CD4-positive, alpha-beta memory T cell (primary cell): ENCODE data around the gene FSCN2. TPM values are rescaled to one million over a fixed set of nuclear protein-coding genes. Genes with fewer than 3 reads are reported as not detected.
A peak's percentile ranks its signal among the peaks of the same experiment; 100 is the strongest.

Experiments
- CTCF ChIA-PET: fragments of 350-600 bp; sonication (Branson Sonifier 250); formaldehyde crosslinking; loops from one replicate; lab custom pipeline; 2021; ENCODE audit warnings: inconsistent platforms; ENCODE audit not compliant: partially characterized antibody; lab: Charles Lee
- POLR2A ChIA-PET: fragments of 350-600 bp; sonication (Branson Sonifier 250); formaldehyde crosslinking; loops from one replicate; lab custom pipeline; 2021; ENCODE audit not compliant: partially characterized antibody; lab: Charles Lee
- DNase-seq, 5 donors: peaks; one replicate each; pipeline versions ENCODE4 v3.0.0 to v3.0.0-alpha.2; 2020 to 2022; ENCODE audit warnings: mixed read lengths in 1 of 5
- H3K27ac ChIP-seq: one replicate; pipeline ENCODE4 v1.7.0; 2013; ENCODE audit warnings: low read depth, low read length
- H3K27me3 ChIP-seq: 2 replicates; pipeline ENCODE4 v1.7.0; 2013; ENCODE audit warnings: mild to moderate bottlenecking, low read length, moderate library complexity; ENCODE audit not compliant: insufficient read depth
- H3K36me3 ChIP-seq: 2 replicates; pipeline ENCODE4 v1.7.0; 2013; ENCODE audit warnings: mild to moderate bottlenecking, low read length, moderate library complexity; ENCODE audit not compliant: insufficient read depth
- H3K4me1 ChIP-seq: 2 replicates; pipeline ENCODE4 v1.7.0; 2013; ENCODE audit warnings: mild to moderate bottlenecking, low read length, moderate library complexity; ENCODE audit not compliant: insufficient read depth
- H3K4me3 ChIP-seq, 2 donors: one replicate each; pipeline ENCODE4 v1.7.0; 2013; ENCODE audit warnings: low read length in 2 of 2, mild to moderate bottlenecking in 1 of 2
- H3K9me3 ChIP-seq, 2 donors: one replicate each; pipeline ENCODE4 v1.7.0; 2013; ENCODE audit warnings: low read length in 2 of 2, control low read depth in 1 of 2; ENCODE audit not compliant: control insufficient read depth in 1 of 2
- H3K27ac Mint-ChIP-seq, 7 donors: one replicate each; pipeline ENCODE4 v1.8.0; 2020 to 2021; ENCODE audit warnings: mixed read lengths in 7 of 7, mild to moderate bottlenecking in 6 of 7, inconsistent platforms in 3 of 7, moderate library complexity in 3 of 7
- H3K27me3 Mint-ChIP-seq, 2 donors: one replicate each; pipeline ENCODE4 v1.8.0; 2020 to 2021; ENCODE audit warnings: mixed read lengths in 2 of 2
- H3K36me3 Mint-ChIP-seq, 2 donors: one replicate each; pipeline ENCODE4 v1.8.0; 2020 to 2021; ENCODE audit warnings: mixed read lengths in 2 of 2, inconsistent platforms in 1 of 2, mild to moderate bottlenecking in 1 of 2
- H3K4me1 Mint-ChIP-seq, 4 donors: one replicate each; pipeline ENCODE4 v1.8.0; 2020 to 2021; ENCODE audit warnings: mixed read lengths in 4 of 4, mild to moderate bottlenecking in 1 of 4
- H3K4me3 Mint-ChIP-seq, 8 donors: one replicate each; pipeline ENCODE4 v1.8.0; 2020 to 2021; ENCODE audit warnings: mixed read lengths in 8 of 8, mild to moderate bottlenecking in 7 of 8, moderate library complexity in 6 of 8, inconsistent platforms in 3 of 8
- H3K9me3 Mint-ChIP-seq, 8 donors: one replicate each; pipeline ENCODE4 v1.8.0; 2020 to 2021; ENCODE audit warnings: mixed read lengths in 8 of 8, mild to moderate bottlenecking in 5 of 8, inconsistent platforms in 3 of 8, moderate library complexity in 1 of 8
- intact Hi-C: fragments of 100-400 bp; cut with micrococcal nuclease; formaldehyde crosslinking; loops from one replicate; pipeline ENCODE4 v1.15.1; 2023
- polyA plus RNA-seq, 2 donors: library from polyadenylated mRNA; unstranded; fragments of 300-500 nt; fragmentation: Illumina TruSeq; gene quantifications; one replicate each; pipeline ENCODE4 v1.2.3, GENCODE V29; 2021
- total RNA-seq, 2 experiments: library from RNA; stranded (reverse); gene quantifications; one replicate each; pipeline ENCODE4 v1.2.3, GENCODE V29; 2021

FSCN2 gene
- total and polyA plus RNA-seq, 4 experiments from 2014 or later = 0.20 to 1.0 (median 0.75) TPM; not detected in 1

- Mint-ChIP-seq H3K4me3 (no peak overlapping the region), H3K4me1 (peaks cover 6 to 27% (median 13%) of the 10 kb centered on the region in 4 donors), H3K27ac (no peak overlapping the region), H3K27me3 (no peaks in the 10 kb centered on the region), H3K9me3 (no peaks in the 10 kb centered on the region), H3K36me3 (peaks cover 13 to 33% of the 10 kb centered on the region in 2 donors)
- H3K27me3 ChIP-seq = no peaks in the 10 kb centered on the region
- H3K4me1 ChIP-seq = peaks cover 9% of the 10 kb centered on the region
- no peak for DNase-seq
- H3K4me3 ChIP-seq = no peak overlapping the region
- intact Hi-C loops = no loop called here
- H3K36me3 ChIP-seq = peaks cover 38% of the 10 kb centered on the region
- no peak overlapping the region for H3K27ac ChIP-seq
- CTCF ChIA-PET = no interaction called here
- POLR2A ChIA-PET = interaction anchor here (1.0 to 1.4 kb wide), 2 partner anchors 35 to 36 kb away, joined by 4 read pairs; partner anchors contain the start of gene ACTG1
- H3K9me3 ChIP-seq = no peaks in the 10 kb centered on the region
Observed at GRCh38 chr17:81546906-81547613, 18.9 kb downstream of the FSCN2 start.

- Histone ChIP-seq H3K9me3 (no peaks in the 10 kb centered on the region), H3K27me3 (no peaks in the 10 kb centered on the region), H3K4me1 (peaks cover 9% of the 10 kb centered on the region), H3K4me3 (no peak overlapping the region), H3K36me3 (peaks cover 36% of the 10 kb centered on the region), H3K27ac (no peak overlapping the region)
- H3K27ac Mint-ChIP-seq = no peak overlapping the region
- CTCF ChIA-PET = no interaction called here
- POLR2A ChIA-PET = interaction anchor here (1.0 kb wide), 1 partner anchor 37 kb away, joined by 4 read pairs; no protein-coding TSS in a partner anchor
- no peak overlapping the region for H3K4me3 Mint-ChIP-seq
- intact Hi-C loops = no loop called here
- no peaks in the 10 kb centered on the region for H3K9me3 Mint-ChIP-seq
- peaks cover 13 to 31% of the 10 kb centered on the region in 2 donors for H3K36me3 Mint-ChIP-seq
- H3K4me1 Mint-ChIP-seq = peaks cover 6 to 27% (median 13%) of the 10 kb centered on the region in 4 donors
- no peak for DNase-seq
- H3K27me3 Mint-ChIP-seq = no peaks in the 10 kb centered on the region
Observed at GRCh38 chr17:81547614-81547982, 19.4 kb downstream of the FSCN2 start.

DNA sequence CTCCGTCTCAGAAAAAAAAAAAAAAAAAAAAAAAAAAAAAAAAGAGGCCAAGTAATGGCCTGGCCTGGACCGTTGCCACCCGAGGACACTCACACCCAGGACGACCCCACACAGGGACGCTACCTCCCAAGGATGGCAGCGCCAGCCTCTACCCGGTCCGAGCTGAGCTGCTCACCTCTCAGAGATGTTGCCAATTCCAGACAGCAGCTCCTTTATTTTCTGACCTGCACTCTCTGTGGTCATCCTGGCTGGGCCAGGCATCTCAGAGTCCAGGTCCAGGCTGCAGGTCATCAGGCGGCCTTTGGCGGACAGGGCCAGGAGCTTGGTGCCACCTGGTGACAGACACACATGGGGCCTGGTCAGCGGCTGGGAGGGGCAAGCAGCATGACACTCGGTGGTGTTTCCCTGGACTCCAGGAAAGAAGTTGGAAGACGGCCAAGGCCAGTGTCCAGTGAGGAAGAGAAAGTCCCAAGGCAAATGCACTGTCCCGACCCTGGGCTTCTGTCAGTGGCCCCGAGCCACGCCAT lies 20.9 kb downstream of the FSCN2 start:
- no peaks in the 10 kb centered on the region for H3K9me3 Mint-ChIP-seq
- H3K4me1 Mint-ChIP-seq = peaks cover 14 to 38% (median 25%) of the 10 kb centered on the region in 4 donors
- H3K4me3 Mint-ChIP-seq = peak overlapping the region in 4 of 8 donors; percentile 3 to 20 (median 14)
- intact Hi-C loops = no loop called here
- H3K9me3 ChIP-seq = no peaks in the 10 kb centered on the region
- H3K27ac Mint-ChIP-seq = peak overlapping the region in 2 of 7 donors; percentile 29 to 78
- H3K36me3 ChIP-seq = peaks cover 30% of the 10 kb centered on the region
- POLR2A ChIA-PET = no interaction called here
- peaks cover 10 to 40% of the 10 kb centered on the region in 2 donors for H3K36me3 Mint-ChIP-seq
- H3K27me3 Mint-ChIP-seq = no peaks in the 10 kb centered on the region
- peaks cover 20% of the 10 kb centered on the region for H3K4me1 ChIP-seq
- no peak overlapping the region for H3K27ac ChIP-seq
- no peak overlapping the region for H3K4me3 ChIP-seq
- peak in 1 of 5 donors; percentile 30 for DNase-seq
- CTCF ChIA-PET = no interaction called here
- no peaks in the 10 kb centered on the region for H3K27me3 ChIP-seq

GRCh38 chr17:81549826-81550225 lies 21.6 kb downstream of the FSCN2 start:
- Mint-ChIP-seq H3K4me1 (peaks cover 17 to 43% (median 28%) of the 10 kb centered on the region in 4 donors), H3K27ac (peak overlapping the region in 3 of 7 donors; percentile 57 to 78 (median 66)), H3K27me3 (no peaks in the 10 kb centered on the region), H3K4me3 (peak overlapping the region in 5 of 8 donors; percentile 57 to 89 (median 65)), H3K36me3 (peaks cover 10 to 35% of the 10 kb centered on the region in 2 donors), H3K9me3 (no peaks in the 10 kb centered on the region)
- no peaks in the 10 kb centered on the region for H3K27me3 ChIP-seq
- H3K4me1 ChIP-seq = peaks cover 24% of the 10 kb centered on the region
- no peak for DNase-seq
- H3K27ac ChIP-seq = no peak overlapping the region
- H3K9me3 ChIP-seq = no peaks in the 10 kb centered on the region
- ChIA-PET CTCF (no interaction called here), POLR2A (interaction anchor here (9.1 kb wide), 1 partner anchor 38 kb away, joined by 138 read pairs; the partner anchor contains the start of gene ACTG1)
- H3K4me3 ChIP-seq = no peak overlapping the region
- intact Hi-C loops = loop anchor here (5.0 kb wide), 1 partner anchor 253 kb away; the partner anchor contains the start of gene SLC38A10
- peaks cover 30% of the 10 kb centered on the region for H3K36me3 ChIP-seq

- intact Hi-C loops = loop anchor here (5.0 kb wide), 1 partner anchor 253 kb away; the partner anchor contains the start of gene SLC38A10
- peaks cover 30% of the 10 kb centered on the region for H3K36me3 ChIP-seq
- H3K27ac ChIP-seq = no peak overlapping the region
- no peak overlapping the region for H3K4me3 ChIP-seq
- Mint-ChIP-seq H3K27me3 (no peaks in the 10 kb centered on the region), H3K9me3 (no peaks in the 10 kb centered on the region), H3K4me1 (peaks cover 17 to 43% (median 28%) of the 10 kb centered on the region in 4 donors), H3K36me3 (peaks cover 10 to 33% of the 10 kb centered on the region in 2 donors), H3K27ac (peak overlapping the region in 5 of 7 donors; percentile 19 to 78 (median 48)), H3K4me3 (peak overlapping the region in 7 of 8 donors; percentile 76 to 92 (median 87))
- H3K9me3 ChIP-seq = no peaks in the 10 kb centered on the region
- ChIA-PET POLR2A (interaction anchor here (9.1 kb wide), 1 partner anchor 38 kb away, joined by 138 read pairs; the partner anchor contains the start of gene ACTG1), CTCF (no interaction called here)
- no peaks in the 10 kb centered on the region for H3K27me3 ChIP-seq
- H3K4me1 ChIP-seq = peaks cover 24% of the 10 kb centered on the region
- peak in 1 of 5 donors; percentile 16 for DNase-seq
Observed at GRCh38 chr17:81550285-81550684, 22.1 kb downstream of the FSCN2 start.

- Mint-ChIP-seq H3K4me1 (peaks cover 17 to 43% (median 28%) of the 10 kb centered on the region in 4 donors), H3K27me3 (no peaks in the 10 kb centered on the region), H3K36me3 (peaks cover 10 to 33% of the 10 kb centered on the region in 2 donors), H3K27ac (peak overlapping the region in 6 of 7 donors; percentile 36 to 78 (median 58)), H3K4me3 (peak overlapping the region; percentile 85 to 92 (median 88)), H3K9me3 (no peaks in the 10 kb centered on the region)
- Histone ChIP-seq H3K27ac (peak overlapping the region; percentile 64), H3K4me1 (peaks cover 24% of the 10 kb centered on the region), H3K4me3 (peak overlapping the region in 1 of 2 donors; percentile 81), H3K9me3 (no peaks in the 10 kb centered on the region), H3K27me3 (no peaks in the 10 kb centered on the region), H3K36me3 (peaks cover 27% of the 10 kb centered on the region)
- ChIA-PET CTCF (no interaction called here), POLR2A (interaction anchor here (2.4 to 9.1 kb wide), 3 partner anchors 14 to 39 kb away, joined by 16 to 138 read pairs (median 27); partner anchors contain the start of gene ACTG1)
- intact Hi-C loops = loop anchor here (5.0 kb wide), 1 partner anchor 254 kb away; the partner anchor contains the start of gene SLC38A10
- DNase-seq = peak in 1 of 5 donors; percentile 46
Observed at GRCh38 chr17:81550830-81551457, 22.8 kb downstream of the FSCN2 start.
